ENCODE data around the gene RHOBTB1.

RHOBTB1 gene

DNA sequence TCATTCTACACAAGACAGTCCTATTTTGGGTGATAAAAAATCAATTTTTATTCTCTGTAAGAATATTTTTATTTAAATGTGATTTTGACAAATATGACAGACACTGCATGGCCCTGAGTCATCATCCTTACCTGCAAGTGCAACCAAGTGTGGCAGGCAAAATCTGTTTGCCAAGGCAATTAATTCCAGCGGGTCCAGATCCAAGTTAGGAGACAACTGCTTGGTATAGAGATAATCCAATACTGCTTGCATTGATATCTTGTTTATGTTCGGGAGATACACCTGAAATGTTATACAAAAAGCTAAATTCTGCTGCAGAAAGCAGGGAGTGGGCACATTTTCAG, 66.2 kb downstream of the RHOBTB1 start:
- TF ChIP-seq, protein P1, sequence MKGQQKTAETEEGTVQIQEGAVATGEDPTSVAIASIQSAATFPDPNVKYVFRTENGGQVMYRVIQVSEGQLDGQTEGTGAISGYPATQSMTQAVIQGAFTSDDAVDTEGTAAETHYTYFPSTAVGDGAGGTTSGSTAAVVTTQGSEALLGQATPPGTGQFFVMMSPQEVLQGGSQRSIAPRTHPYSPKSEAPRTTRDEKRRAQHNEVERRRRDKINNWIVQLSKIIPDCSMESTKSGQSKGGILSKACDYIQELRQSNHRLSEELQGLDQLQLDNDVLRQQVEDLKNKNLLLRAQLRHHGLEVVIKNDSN (IDR thresholded peaks at IDR 0.05) = no peak
- TF ChIP-seq, protein P2, sequence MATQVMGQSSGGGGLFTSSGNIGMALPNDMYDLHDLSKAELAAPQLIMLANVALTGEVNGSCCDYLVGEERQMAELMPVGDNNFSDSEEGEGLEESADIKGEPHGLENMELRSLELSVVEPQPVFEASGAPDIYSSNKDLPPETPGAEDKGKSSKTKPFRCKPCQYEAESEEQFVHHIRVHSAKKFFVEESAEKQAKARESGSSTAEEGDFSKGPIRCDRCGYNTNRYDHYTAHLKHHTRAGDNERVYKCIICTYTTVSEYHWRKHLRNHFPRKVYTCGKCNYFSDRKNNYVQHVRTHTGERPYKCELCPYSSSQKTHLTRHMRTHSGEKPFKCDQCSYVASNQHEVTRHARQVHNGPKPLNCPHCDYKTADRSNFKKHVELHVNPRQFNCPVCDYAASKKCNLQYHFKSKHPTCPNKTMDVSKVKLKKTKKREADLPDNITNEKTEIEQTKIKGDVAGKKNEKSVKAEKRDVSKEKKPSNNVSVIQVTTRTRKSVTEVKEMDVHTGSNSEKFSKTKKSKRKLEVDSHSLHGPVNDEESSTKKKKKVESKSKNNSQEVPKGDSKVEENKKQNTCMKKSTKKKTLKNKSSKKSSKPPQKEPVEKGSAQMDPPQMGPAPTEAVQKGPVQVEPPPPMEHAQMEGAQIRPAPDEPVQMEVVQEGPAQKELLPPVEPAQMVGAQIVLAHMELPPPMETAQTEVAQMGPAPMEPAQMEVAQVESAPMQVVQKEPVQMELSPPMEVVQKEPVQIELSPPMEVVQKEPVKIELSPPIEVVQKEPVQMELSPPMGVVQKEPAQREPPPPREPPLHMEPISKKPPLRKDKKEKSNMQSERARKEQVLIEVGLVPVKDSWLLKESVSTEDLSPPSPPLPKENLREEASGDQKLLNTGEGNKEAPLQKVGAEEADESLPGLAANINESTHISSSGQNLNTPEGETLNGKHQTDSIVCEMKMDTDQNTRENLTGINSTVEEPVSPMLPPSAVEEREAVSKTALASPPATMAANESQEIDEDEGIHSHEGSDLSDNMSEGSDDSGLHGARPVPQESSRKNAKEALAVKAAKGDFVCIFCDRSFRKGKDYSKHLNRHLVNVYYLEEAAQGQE (IDR thresholded peaks at IDR 0.05; ENCODE audit: low read depth) = no peak
- TF ChIP-seq NFIC (IDR thresholded peaks at IDR 0.05) (no peak), CEBPB (IDR thresholded peaks at IDR 0.05) (no peak), CREB1 (IDR thresholded peaks at IDR 0.05; ENCODE audit: low read depth) (no peak), YY1 (IDR thresholded peaks at IDR 0.05; ENCODE audit: low read depth) (no peak), TEAD4 (IDR thresholded peaks at IDR 0.05) (no peak), ZBTB7A (IDR thresholded peaks at IDR 0.05; ENCODE audit: low read depth) (no peak), FOXM1 (IDR thresholded peaks at IDR 0.05; ENCODE audit: borderline replicate concordance, low read depth) (no peak), RAD21 (IDR thresholded peaks at IDR 0.05; ENCODE audit: low read depth) (no peak), EP300 (IDR thresholded peaks at IDR 0.05; ENCODE audit: borderline replicate concordance) (no peak), EGR1 (IDR thresholded peaks at IDR 0.05) (no peak), TAF1 (IDR thresholded peaks at IDR 0.05; ENCODE audit: low read depth) (no peak), TCF12 (IDR thresholded peaks at IDR 0.05; ENCODE audit: low read depth) (no peak)
- TF ChIP-seq, protein P3, sequence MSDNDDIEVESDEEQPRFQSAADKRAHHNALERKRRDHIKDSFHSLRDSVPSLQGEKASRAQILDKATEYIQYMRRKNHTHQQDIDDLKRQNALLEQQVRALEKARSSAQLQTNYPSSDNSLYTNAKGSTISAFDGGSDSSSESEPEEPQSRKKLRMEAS (IDR thresholded peaks at IDR 0.05) = no peak

DNA sequence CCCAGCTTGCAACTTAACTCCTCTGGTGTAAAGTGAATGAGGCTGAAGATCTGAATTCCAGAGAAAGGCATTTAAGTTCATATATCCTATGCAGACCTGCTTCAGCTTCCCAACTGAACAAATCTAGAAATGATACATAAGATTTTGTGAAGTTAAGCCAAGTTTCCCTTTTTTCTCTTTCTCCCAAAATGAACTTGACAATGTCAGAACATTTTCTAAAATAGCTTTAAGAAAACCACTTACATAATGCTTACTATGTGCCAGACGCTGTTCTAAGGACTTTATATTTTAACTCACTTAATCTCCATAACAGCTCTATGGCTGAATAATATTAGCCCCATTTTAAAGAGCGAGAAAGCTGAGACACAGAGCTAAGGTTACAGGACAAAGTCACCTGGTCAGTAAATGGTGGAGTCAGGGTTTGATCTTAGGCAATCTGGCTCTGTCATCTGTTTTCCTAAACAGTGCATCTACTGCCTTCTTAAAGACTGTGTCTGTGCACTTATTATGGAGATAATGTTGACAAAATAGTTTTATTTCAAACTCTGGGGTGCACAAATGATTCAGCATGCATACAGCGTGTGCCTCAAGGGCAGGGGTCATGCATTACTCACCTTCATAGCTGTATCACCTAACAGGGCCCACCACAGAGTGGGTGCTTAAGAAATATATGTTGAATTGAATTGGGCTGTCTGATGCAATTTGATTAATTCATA, 66.8 kb downstream of the RHOBTB1 start:
- TF ChIP-seq, protein P2 (IDR thresholded peaks at IDR 0.05; ENCODE audit: low read depth) = no peak
- TF ChIP-seq TEAD4 (IDR thresholded peaks at IDR 0.05) (no peak), NFIC (IDR thresholded peaks at IDR 0.05) (no peak), YY1 (IDR thresholded peaks at IDR 0.05; ENCODE audit: low read depth) (no peak), CREB1 (IDR thresholded peaks at IDR 0.05; ENCODE audit: low read depth) (no peak), EGR1 (IDR thresholded peaks at IDR 0.05) (no peak), ZBTB7A (IDR thresholded peaks at IDR 0.05; ENCODE audit: low read depth) (no peak), RAD21 (IDR thresholded peaks at IDR 0.05; ENCODE audit: low read depth) (no peak), TCF12 (IDR thresholded peaks at IDR 0.05; ENCODE audit: low read depth) (no peak), FOXM1 (IDR thresholded peaks at IDR 0.05; ENCODE audit: borderline replicate concordance, low read depth) (no peak), TAF1 (IDR thresholded peaks at IDR 0.05; ENCODE audit: low read depth) (no peak), EP300 (IDR thresholded peaks at IDR 0.05; ENCODE audit: borderline replicate concordance) (no peak), CEBPB (IDR thresholded peaks at IDR 0.05) (no peak)
- TF ChIP-seq, protein P1 (IDR thresholded peaks at IDR 0.05) = no peak
- TF ChIP-seq, protein P3 (IDR thresholded peaks at IDR 0.05) = no peak

DNA sequence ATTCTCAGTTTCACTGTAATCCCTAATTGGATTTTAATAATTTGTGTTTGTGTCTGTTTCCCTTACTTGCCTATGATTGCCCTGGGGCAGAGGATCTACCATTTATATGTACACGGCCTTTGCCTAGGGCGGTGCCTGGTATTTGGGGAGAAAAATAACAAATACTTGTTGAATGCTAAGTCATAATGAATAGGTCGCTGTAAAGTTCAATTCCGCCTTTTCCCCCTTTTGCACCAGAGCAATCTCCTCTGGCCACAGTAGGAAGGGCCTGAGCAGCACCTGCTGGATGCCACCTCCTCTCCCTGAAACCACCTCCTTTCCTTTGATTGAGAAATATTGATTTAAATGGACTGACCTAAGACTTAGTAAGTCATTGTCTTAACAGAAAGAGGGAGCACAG, 70.2 kb downstream of the RHOBTB1 start:
- TF ChIP-seq NFIC (IDR thresholded peaks at IDR 0.05) (no peak), EGR1 (IDR thresholded peaks at IDR 0.05) (no peak), CREB1 (IDR thresholded peaks at IDR 0.05; ENCODE audit: low read depth) (no peak), TAF1 (IDR thresholded peaks at IDR 0.05; ENCODE audit: low read depth) (no peak), TCF12 (IDR thresholded peaks at IDR 0.05; ENCODE audit: low read depth) (no peak), RAD21 (IDR thresholded peaks at IDR 0.05; ENCODE audit: low read depth) (no peak), CEBPB (IDR thresholded peaks at IDR 0.05) (no peak), YY1 (IDR thresholded peaks at IDR 0.05; ENCODE audit: low read depth) (no peak), EP300 (IDR thresholded peaks at IDR 0.05; ENCODE audit: borderline replicate concordance) (no peak), TEAD4 (IDR thresholded peaks at IDR 0.05) (no peak), FOXM1 (IDR thresholded peaks at IDR 0.05; ENCODE audit: borderline replicate concordance, low read depth) (no peak)
- TF ChIP-seq, protein P1 (IDR thresholded peaks at IDR 0.05) = no peak
- TF ChIP-seq, protein P3 (IDR thresholded peaks at IDR 0.05) = no peak
- TF ChIP-seq, protein P2 (IDR thresholded peaks at IDR 0.05; ENCODE audit: low read depth) = no peak

Measured in Ishikawa (cell line).